ENCODE results near the gene MYO1F.

The MYO1F gene

GRCh38 chr19:8489561-8490394, 87.5 kb downstream of the MYO1F start:
- no peak for DNase-seq

DNA sequence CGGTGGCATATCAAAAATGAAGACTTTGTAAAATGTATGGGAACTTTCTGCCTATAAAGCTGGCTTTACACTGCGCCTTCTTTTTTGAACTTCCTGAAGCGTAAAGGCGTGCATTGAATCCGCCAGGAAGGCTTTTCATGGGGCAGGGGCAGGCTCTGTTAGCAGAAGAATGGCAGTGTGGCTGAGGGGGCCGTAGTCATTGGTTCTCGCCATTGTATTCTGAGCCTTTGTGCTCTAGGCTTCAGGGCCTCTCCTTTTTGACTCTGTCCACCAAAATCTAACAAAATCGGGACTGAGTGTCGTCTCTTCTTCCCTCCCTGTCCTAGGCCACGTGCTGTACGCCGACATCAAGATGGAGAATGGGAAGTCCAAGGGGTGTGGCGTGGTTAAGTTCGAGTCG, 88.9 kb downstream of the MYO1F start:
- DNase-seq: no peak

DNA sequence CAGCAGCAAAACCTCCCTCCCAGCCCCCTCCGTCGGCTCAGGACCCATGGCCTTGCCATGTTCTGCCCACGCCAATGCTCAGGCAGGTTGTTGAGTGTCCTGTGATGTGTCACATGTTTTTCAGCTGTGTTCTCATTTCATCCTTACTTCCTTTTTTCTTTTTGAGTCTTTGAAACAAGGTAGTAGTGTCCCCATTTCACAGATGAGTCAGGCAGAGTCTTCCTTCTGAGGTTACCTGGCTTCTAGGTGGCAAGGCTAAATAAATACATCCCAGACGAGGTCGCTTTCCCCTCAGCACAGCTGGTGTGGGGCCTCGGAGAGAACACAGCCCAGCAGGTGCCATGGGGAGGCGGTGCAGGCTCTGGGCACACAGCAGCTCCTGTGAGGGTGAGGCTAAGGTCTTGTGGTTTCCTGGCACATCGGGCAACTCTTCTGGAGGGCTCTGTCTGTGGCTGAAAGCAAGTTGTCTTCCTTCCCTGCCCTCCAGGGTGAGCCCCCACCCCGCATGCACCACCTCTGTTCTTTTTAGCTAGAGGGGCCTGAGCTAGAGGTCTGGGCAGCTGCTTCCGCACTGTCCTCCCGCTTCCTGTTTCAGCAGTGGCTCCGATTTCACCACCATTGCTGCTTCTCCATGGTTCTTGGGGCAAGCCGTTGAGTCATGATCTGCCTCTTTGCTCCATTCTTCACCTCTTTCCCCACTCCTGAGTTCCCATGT, 89.9 kb downstream of the MYO1F start:
- DNase-seq: no peak

DNA sequence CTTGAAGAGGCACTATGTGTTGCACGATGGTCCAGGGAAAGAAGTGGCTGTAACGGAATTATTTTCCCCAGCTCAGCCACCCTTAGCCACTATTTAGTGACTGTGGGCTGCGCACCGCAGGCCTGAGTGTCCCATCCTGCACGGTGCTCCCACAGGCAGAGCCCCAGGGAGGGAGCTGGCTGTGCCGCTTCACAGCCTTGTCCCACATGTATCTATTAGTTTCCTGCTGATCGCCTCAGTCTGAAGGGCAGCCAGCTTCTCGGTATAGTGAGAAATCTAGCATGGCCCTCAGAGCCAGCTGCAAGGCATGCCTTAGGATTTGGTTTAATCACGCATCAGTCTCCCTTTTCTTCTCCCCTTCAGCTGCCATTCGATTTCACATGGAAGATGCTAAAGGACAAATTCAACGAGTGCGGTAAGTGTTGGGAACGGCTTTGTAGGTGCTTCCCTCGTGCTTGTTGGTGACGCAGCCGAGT, 90.5 kb downstream of the MYO1F start:
- no peak for DNase-seq

DNA sequence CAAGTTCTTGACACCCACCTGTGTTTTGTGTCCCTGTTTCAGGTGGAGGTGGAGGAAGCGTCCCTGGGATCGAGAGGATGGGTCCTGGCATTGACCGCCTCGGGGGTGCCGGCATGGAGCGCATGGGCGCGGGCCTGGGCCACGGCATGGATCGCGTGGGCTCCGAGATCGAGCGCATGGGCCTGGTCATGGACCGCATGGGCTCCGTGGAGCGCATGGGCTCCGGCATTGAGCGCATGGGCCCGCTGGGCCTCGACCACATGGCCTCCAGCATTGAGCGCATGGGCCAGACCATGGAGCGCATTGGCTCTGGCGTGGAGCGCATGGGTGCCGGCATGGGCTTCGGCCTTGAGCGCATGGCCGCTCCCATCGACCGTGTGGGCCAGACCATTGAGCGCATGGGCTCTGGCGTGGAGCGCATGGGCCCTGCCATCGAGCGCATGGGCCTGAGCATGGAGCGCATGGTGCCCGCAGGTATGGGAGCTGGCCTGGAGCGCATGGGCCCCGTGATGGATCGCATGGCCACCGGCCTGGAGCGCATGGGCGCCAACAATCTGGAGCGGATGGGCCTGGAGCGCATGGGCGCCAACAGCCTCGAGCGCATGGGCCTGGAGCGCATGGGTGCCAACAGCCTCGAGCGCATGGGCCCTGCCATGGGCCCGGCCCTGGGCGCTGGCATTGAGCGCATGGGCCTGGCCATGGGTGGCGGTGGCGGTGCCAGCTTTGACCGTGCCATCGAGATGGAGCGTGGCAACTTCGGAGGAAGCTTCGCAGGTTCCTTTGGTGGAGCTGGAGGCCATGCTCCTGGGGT, 91.5 kb downstream of the MYO1F start:
- DNase-seq: no peak

DNA sequence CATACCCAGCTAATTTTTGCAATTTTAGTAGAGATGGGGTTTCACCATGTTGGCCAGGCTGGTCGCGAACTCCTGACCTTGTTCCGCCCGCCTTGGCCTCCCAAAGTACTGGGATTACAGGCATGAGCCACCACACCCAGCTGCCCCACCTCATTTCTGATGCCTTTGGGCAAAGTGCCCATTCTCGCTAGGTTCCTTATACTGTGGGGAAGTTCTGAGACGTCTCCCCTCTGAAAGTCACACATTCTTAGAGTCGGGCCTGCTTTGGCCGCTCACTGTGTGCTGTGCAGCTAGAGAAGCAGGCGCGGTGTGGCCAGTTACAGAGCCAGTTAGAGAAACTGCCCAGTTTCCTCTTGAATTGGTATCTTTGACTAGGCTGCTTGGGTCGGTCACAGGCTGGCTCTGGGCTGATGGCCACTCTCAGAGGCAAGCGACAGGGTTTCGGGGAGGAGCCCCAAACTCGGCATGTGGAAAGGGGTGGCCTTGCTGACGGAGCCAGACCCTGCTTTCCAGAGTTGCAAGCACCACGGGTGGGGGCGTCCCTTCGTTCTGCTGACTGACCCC, 92.8 kb downstream of the MYO1F start:
- DNase-seq: no peak

DNA sequence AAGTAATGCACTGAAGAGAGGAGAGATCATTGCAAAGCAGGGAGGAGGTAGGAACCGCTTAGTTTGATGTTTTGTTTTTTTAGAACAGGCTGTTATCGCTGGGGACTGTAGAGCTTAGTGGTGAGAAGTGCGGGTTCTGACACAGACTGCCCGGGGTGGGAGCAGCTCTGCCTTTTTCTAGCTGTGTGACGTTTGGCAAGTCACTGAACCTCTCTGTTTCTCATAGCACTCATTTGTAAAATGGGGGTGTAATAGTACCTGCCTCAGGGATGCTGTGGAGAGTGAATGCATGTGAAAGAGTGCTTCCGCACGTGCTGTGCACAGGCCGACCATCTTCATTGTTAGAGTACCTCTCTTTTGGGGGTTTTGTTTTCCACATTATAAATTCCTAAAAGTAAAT, 94.1 kb downstream of the MYO1F start:
- no peak for DNase-seq

- DNase-seq: no peak
Measured at GRCh38 chr19:8482696-8483095, 94.5 kb downstream of the MYO1F start.

GRCh38 chr19:8481616-8482015, 95.6 kb downstream of the MYO1F start:
- no peak for DNase-seq

DNA sequence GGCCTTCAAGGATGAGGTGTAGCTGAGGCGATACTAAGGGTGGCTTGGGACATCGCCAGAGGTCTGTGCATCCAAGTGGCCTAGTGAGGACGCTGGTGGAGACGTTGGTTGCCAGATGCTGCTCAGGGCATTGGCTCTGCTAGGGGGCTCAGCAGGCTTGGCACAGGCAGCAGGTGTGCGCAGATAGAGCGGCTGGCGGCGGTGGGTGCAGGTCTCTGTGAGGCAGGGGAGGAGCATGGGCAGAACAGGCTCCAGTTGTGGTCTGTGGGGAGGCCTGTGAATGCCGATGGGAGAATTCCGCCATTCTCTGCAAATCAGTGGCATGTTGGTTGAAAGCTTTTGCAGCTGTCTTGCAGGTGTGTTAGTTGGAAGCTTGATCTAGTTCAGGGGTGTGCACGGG, 96.0 kb downstream of the MYO1F start:
- no peak for DNase-seq

DNA sequence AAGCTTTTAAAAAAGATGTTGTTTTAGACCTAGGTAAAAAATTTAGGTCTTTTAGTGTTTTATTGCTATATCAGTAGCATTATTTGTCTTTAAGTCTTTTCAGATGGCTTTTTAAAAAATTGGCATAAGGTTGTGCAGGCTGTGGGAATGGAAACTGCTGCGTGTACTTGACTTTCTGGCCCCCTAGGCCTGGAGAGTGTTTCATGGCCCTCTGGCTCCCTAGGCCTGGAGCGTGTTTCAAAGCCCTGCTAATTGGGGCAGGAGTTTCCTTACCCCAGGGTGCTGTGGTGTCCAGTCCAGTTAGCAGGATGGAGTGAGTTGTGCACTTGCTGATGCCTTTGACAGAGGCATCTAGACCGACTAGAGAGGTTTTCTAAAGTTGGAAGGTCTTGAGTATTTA, 98.6 kb downstream of the MYO1F start:
- no peak for DNase-seq

DNA sequence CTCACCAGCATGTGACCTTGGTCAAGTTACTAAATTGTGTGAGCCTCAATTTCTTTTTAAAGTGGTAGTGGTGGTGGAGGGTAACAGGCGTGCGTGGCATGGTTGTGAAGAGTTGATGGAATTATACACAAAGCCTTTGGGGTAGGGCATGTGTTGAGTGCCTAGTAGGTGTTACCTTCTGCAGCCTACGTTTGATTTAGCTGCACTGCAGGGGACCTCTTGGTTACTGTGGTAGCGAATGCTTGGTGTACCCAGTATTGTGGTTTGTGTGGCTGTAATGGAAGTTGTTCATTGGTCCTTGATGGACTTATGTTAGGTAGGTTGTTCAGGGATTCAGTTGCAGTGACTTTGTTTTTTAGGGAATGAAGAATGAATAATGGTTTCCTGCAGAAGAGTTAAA, 99.4 kb downstream of the MYO1F start:
- no peak for DNase-seq

- peak in 1 of 2 experiments; percentile 33 for DNase-seq
Measured at GRCh38 chr19:8476524-8476923, 100.7 kb downstream of the MYO1F start.

- no peak for DNase-seq
Measured at GRCh38 chr19:8475005-8475404, 102.2 kb downstream of the MYO1F start.

- DNase-seq: no peak
Measured at GRCh38 chr19:8473648-8474476, 103.4 kb downstream of the MYO1F start.

Measured in cerebellar nuclear complex (tissue), 1 donor.